Activated T-helper 17 cell treated with anti-CD3 and anti-CD28 coated beads, Interleukin-2, amount 50 U/mL, for 72 hours (primary cell): Measurements from ENCODE around the gene PEX11B. TPM values are rescaled to one million over a fixed set of nuclear protein-coding genes. Genes with fewer than 3 reads are reported as not detected.

Source experiments
- ATAC-seq: fragments of 150-1000 bp; cut with Tn5 transposase; replicated peaks from 2 replicates; pipeline ENCODE4 v1.10.0; 2021; ENCODE audit warnings: mild to moderate bottlenecking, moderate library complexity
- H3K27ac Mint-ChIP-seq: one replicate; pipeline ENCODE4 v1.8.0; 2022; ENCODE audit warnings: mixed read lengths
- H3K27me3 Mint-ChIP-seq: one replicate; pipeline ENCODE4 v1.8.0; 2022; ENCODE audit warnings: mixed read lengths
- H3K36me3 Mint-ChIP-seq: one replicate; pipeline ENCODE4 v1.8.0; 2022; ENCODE audit warnings: low read depth, mild to moderate bottlenecking, mixed read lengths
- H3K4me1 Mint-ChIP-seq: one replicate; pipeline ENCODE4 v1.8.0; 2022; ENCODE audit warnings: mixed read lengths
- H3K4me3 Mint-ChIP-seq: one replicate; pipeline ENCODE4 v1.8.0; 2022; ENCODE audit warnings: mild to moderate bottlenecking, mixed read lengths
- H3K9me3 Mint-ChIP-seq: one replicate; pipeline ENCODE4 v1.8.0; 2022; ENCODE audit warnings: mixed read lengths
- total RNA-seq, 2 donors: library from RNA; stranded (reverse); gene quantifications; one replicate each; pipeline ENCODE4 v1.2.3, GENCODE V29; 2022

Gene PEX11B
- total RNA-seq, 2 donors from 2014 or later: 23.6 to 25.2 TPM

- H3K27me3 Mint-ChIP-seq: no peaks in the 10 kb centered on the region
- ATAC-seq: no peak
- peak overlapping the region; percentile 95 for H3K4me3 Mint-ChIP-seq
- peaks cover 48% of the 10 kb centered on the region for H3K4me1 Mint-ChIP-seq
- H3K27ac Mint-ChIP-seq: no peak overlapping the region
- no peaks in the 10 kb centered on the region for H3K9me3 Mint-ChIP-seq
- peaks cover 40% of the 10 kb centered on the region for H3K36me3 Mint-ChIP-seq
Observed at GRCh38 chr1:145958734-145959133, 40.2 kb upstream of the PEX11B start.

GRCh38 chr1:145957443-145958319 lies 39.2 kb upstream of the PEX11B start, which contains the start of gene LIX1L:
Gene LIX1L (minus strand): TSS chr1:145958017. CDS start chr1:145957927, 90 bp downstream.
- Mint-ChIP-seq H3K36me3 (peaks cover 50% of the 10 kb centered on the region), H3K9me3 (no peaks in the 10 kb centered on the region), H3K27ac (peak within 1 kb of the TSS; percentile 89), H3K27me3 (no peaks in the 10 kb centered on the region), H3K4me3 (peak within 1 kb of the TSS; percentile 95), H3K4me1 (peaks cover 44% of the 10 kb centered on the region)
- ATAC-seq: peak; percentile 92

GRCh38 chr1:145956781-145957442 lies 38.4 kb upstream of the PEX11B start:
- Mint-ChIP-seq H3K27me3 (no peaks in the 10 kb centered on the region), H3K9me3 (no peaks in the 10 kb centered on the region), H3K27ac (peak overlapping the region; percentile 89), H3K36me3 (peaks cover 58% of the 10 kb centered on the region), H3K4me1 (peaks cover 47% of the 10 kb centered on the region), H3K4me3 (peak overlapping the region; percentile 95)
- ATAC-seq: no peak

GRCh38 chr1:145956361-145956760 lies 37.8 kb upstream of the PEX11B start:
- peak overlapping the region; percentile 95 for H3K4me3 Mint-ChIP-seq

GRCh38 chr1:145955436-145955835 lies 36.9 kb upstream of the PEX11B start:
- Mint-ChIP-seq H3K27me3 (no peaks in the 10 kb centered on the region), H3K36me3 (peaks cover 65% of the 10 kb centered on the region), H3K4me3 (peak overlapping the region; percentile 95), H3K27ac (peak overlapping the region; percentile 6), H3K9me3 (no peaks in the 10 kb centered on the region), H3K4me1 (peaks cover 54% of the 10 kb centered on the region)
- ATAC-seq: no peak

More at GRCh38 chr1:145956361-145956760, 37.8 kb upstream of the PEX11B start:
- no peaks in the 10 kb centered on the region for H3K27me3 Mint-ChIP-seq
- H3K9me3 Mint-ChIP-seq: no peaks in the 10 kb centered on the region
- ATAC-seq: no peak
- H3K36me3 Mint-ChIP-seq: peaks cover 63% of the 10 kb centered on the region
- peaks cover 53% of the 10 kb centered on the region for H3K4me1 Mint-ChIP-seq
- H3K27ac Mint-ChIP-seq: peak overlapping the region; percentile 89

- no peak overlapping the region for H3K27ac Mint-ChIP-seq
- no peaks in the 10 kb centered on the region for H3K9me3 Mint-ChIP-seq
Observed at GRCh38 chr1:145953861-145954260, 35.3 kb upstream of the PEX11B start.

GRCh38 chr1:145952903-145953302 lies 34.4 kb upstream of the PEX11B start:
- no peaks in the 10 kb centered on the region for H3K27me3 Mint-ChIP-seq
- peaks cover 82% of the 10 kb centered on the region for H3K36me3 Mint-ChIP-seq
- H3K4me3 Mint-ChIP-seq: no peak overlapping the region
- H3K4me1 Mint-ChIP-seq: peaks cover 43% of the 10 kb centered on the region
- ATAC-seq: no peak
- no peak overlapping the region for H3K27ac Mint-ChIP-seq
- H3K9me3 Mint-ChIP-seq: no peaks in the 10 kb centered on the region

More at GRCh38 chr1:145953861-145954260, 35.3 kb upstream of the PEX11B start:
- Mint-ChIP-seq H3K4me3 (peak overlapping the region; percentile 95), H3K36me3 (peaks cover 78% of the 10 kb centered on the region), H3K4me1 (peaks cover 49% of the 10 kb centered on the region), H3K27me3 (no peaks in the 10 kb centered on the region)
- ATAC-seq: no peak

GRCh38 chr1:145951526-145951925 lies 33.0 kb upstream of the PEX11B start:
- Mint-ChIP-seq H3K4me1 (peaks cover 43% of the 10 kb centered on the region), H3K9me3 (no peaks in the 10 kb centered on the region)

GRCh38 chr1:145949219-145949618 lies 30.7 kb upstream of the PEX11B start:
- no peaks in the 10 kb centered on the region for H3K9me3 Mint-ChIP-seq
- no peak for ATAC-seq
- H3K27ac Mint-ChIP-seq: no peak overlapping the region

More at GRCh38 chr1:145951526-145951925, 33.0 kb upstream of the PEX11B start:
- no peak overlapping the region for H3K4me3 Mint-ChIP-seq
- peaks cover 87% of the 10 kb centered on the region for H3K36me3 Mint-ChIP-seq
- no peaks in the 10 kb centered on the region for H3K27me3 Mint-ChIP-seq
- no peak for ATAC-seq
- H3K27ac Mint-ChIP-seq: no peak overlapping the region

GRCh38 chr1:145947551-145947950 lies 29.0 kb upstream of the PEX11B start:
- Mint-ChIP-seq H3K9me3 (no peaks in the 10 kb centered on the region), H3K36me3 (peaks cover 89% of the 10 kb centered on the region), H3K4me3 (no peak overlapping the region), H3K4me1 (peaks cover 17% of the 10 kb centered on the region), H3K27ac (no peak overlapping the region), H3K27me3 (no peaks in the 10 kb centered on the region)
- no peak for ATAC-seq

More at GRCh38 chr1:145949219-145949618, 30.7 kb upstream of the PEX11B start:
- H3K36me3 Mint-ChIP-seq: peaks cover 89% of the 10 kb centered on the region
- H3K27me3 Mint-ChIP-seq: no peaks in the 10 kb centered on the region
- H3K4me1 Mint-ChIP-seq: peaks cover 25% of the 10 kb centered on the region
- no peak overlapping the region for H3K4me3 Mint-ChIP-seq

GRCh38 chr1:145946477-145946986 lies 28.0 kb upstream of the PEX11B start:
- Mint-ChIP-seq H3K36me3 (peaks cover 89% of the 10 kb centered on the region), H3K4me3 (no peak overlapping the region), H3K27ac (no peak overlapping the region), H3K27me3 (no peaks in the 10 kb centered on the region), H3K9me3 (no peaks in the 10 kb centered on the region), H3K4me1 (peaks cover 8% of the 10 kb centered on the region)
- no peak for ATAC-seq

GRCh38 chr1:145944532-145944931 lies 26.0 kb upstream of the PEX11B start:
- Mint-ChIP-seq H3K4me3 (no peak overlapping the region), H3K9me3 (no peaks in the 10 kb centered on the region), H3K36me3 (peaks cover 91% of the 10 kb centered on the region), H3K27ac (no peak overlapping the region), H3K4me1 (peaks cover 5% of the 10 kb centered on the region), H3K27me3 (no peaks in the 10 kb centered on the region)
- ATAC-seq: no peak

GRCh38 chr1:145942871-145943270 lies 24.4 kb upstream of the PEX11B start:
- H3K27me3 Mint-ChIP-seq: no peaks in the 10 kb centered on the region
- ATAC-seq: no peak
- peak overlapping the region; percentile 38 for H3K27ac Mint-ChIP-seq
- H3K9me3 Mint-ChIP-seq: no peaks in the 10 kb centered on the region
- H3K4me1 Mint-ChIP-seq: no peaks in the 10 kb centered on the region
- no peak overlapping the region for H3K4me3 Mint-ChIP-seq
- peaks cover 95% of the 10 kb centered on the region for H3K36me3 Mint-ChIP-seq

GRCh38 chr1:145942405-145942804 lies 23.9 kb upstream of the PEX11B start:
- Mint-ChIP-seq H3K9me3 (no peaks in the 10 kb centered on the region), H3K4me3 (no peak overlapping the region), H3K27me3 (no peaks in the 10 kb centered on the region), H3K27ac (no peak overlapping the region), H3K4me1 (no peaks in the 10 kb centered on the region), H3K36me3 (peaks cover 94% of the 10 kb centered on the region)
- ATAC-seq: no peak
